Spleen (tissue), 7 donors: ENCODE measurements around the gene KCNK18.

Experiments used
- POLR2A ChIP-seq, 3 donors: fragments of 450-650 bp; IDR thresholded peaks; one replicate each; pipeline ENCODE4 v1.5.1; 2017; ENCODE audit warnings: antibody characterized with exemption in 3 of 3, mild to moderate bottlenecking in 1 of 3
- TF ChIP-seq, protein P1 (sequence below), 11 experiments: fragments of 200-600 bp in 7 of 11; fragments of 450-650 bp in 4 of 11; sonication (generic) in 4 of 11; IDR thresholded peaks in 8 of 11; conservative IDR thresholded peaks in 3 of 11; 1 replicate in 7 of 11; 2 replicates in 4 of 11; pipeline versions ENCODE4 v1.4.0 to v1.8.0; 2016 to 2021; ENCODE audit warnings: antibody characterized with exemption in 11 of 11, inconsistent platforms in 4 of 11, mild to moderate bottlenecking in 1 of 11
- donor health status: DM: no; HTN: no; CAD: no; lungs with moderate emphysema.
- donor health status: DM: no; HTN: no; CAD: no.
- donor health status: DM: no; HTN: no; CAD: no.

DNA sequence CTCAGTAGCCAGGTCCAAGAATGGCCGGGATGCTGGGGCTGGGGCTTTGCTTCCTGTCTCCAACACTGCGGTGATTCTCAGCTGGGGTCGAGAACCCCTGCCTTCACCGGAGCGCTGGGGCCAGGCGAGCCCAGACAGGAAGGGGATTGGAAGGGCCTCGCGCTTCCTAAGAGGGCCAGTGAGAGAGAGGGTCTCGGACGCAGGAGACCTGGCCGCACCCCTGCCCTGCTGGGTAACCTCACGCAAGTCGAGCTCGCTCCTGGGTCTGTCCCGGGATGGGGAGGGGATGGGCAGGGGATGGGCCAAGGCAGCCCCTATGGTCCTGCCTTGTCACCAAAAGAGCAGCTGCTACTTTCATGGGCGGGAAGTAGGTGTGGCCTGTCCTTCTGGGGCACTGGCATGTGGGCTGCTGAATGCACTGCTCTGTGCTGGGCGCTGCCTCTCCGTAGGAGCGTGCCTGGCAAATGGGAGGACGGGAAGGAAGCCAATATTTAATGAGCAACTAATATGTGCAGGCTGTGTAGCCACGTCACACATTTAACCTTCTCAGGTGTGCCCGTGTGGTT, 20.0 kb downstream of the KCNK18 start:
- no peak for TF ChIP-seq POLR2A (IDR thresholded peaks at IDR 0.05)
- TF ChIP-seq, protein P1, sequence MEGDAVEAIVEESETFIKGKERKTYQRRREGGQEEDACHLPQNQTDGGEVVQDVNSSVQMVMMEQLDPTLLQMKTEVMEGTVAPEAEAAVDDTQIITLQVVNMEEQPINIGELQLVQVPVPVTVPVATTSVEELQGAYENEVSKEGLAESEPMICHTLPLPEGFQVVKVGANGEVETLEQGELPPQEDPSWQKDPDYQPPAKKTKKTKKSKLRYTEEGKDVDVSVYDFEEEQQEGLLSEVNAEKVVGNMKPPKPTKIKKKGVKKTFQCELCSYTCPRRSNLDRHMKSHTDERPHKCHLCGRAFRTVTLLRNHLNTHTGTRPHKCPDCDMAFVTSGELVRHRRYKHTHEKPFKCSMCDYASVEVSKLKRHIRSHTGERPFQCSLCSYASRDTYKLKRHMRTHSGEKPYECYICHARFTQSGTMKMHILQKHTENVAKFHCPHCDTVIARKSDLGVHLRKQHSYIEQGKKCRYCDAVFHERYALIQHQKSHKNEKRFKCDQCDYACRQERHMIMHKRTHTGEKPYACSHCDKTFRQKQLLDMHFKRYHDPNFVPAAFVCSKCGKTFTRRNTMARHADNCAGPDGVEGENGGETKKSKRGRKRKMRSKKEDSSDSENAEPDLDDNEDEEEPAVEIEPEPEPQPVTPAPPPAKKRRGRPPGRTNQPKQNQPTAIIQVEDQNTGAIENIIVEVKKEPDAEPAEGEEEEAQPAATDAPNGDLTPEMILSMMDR (IDR thresholded peaks at IDR 0.05 in 8 of 11, conservative IDR thresholded peaks at IDR 0.05 in 3 of 11) = no peak
